HG03565 (cell line): ENCODE measurements around the gene SAV1.
"Not testable (repeated sequence)": the region's sequence is repeated elsewhere in the genome, so short reads cannot be mapped to it uniquely, and the experiment has no call there.

ENCODE experiments used
- ATAC-seq: cut with Tn5 transposase; IDR thresholded peaks from one replicate; pipeline ENCODE4 v1.9.1; 2021; ENCODE audit warnings: mild to moderate bottlenecking, moderate library complexity; ENCODE audit not compliant: unreplicated experiment

SAV1 gene

DNA sequence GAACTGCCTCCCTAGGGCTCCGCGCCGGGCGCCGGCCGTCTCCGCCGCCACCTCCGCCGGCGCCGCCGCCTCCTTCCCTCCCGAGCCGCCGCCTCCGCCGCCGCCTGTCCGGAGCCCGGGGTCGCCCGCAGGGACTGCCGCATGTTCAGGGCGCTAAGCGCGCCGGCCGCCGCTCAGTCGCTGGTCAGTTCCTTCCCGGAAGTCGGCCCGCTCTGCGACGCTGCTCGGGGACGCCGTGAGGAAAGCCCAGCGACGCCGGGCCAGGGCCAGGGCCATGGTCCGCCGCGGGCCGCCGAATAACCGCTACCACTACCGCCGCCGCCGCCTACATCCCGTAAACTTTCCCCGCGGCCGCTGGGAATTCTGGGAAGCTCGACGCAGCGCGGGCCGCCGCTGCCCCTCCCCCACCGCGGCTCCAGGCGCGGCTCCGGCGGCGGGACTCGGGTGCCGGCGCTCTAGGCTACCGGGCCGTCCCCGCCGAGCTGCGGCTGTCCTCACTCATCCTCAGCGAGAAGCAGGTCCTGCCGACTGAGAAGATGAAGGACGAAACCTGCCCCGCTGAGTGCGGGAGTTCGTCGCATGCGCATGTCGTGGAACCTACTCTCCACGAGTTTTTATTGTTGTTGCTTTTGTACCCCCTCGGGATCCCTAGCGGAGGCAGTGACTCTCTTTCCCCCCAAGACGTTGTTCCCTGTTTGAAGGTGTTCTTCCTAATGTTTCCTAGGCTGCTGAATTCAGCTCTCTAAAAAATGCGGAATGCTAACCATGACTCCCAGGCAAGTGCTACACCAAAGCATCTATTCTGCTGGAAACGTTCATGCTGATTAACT lies at the start of gene SAV1:
TSS of gene SAV1 (minus strand) at position 311 of the 830 bp plus-strand sequence. CDS start 339 bp downstream, outside the sequence.
- peak; percentile 30 for ATAC-seq

DNA sequence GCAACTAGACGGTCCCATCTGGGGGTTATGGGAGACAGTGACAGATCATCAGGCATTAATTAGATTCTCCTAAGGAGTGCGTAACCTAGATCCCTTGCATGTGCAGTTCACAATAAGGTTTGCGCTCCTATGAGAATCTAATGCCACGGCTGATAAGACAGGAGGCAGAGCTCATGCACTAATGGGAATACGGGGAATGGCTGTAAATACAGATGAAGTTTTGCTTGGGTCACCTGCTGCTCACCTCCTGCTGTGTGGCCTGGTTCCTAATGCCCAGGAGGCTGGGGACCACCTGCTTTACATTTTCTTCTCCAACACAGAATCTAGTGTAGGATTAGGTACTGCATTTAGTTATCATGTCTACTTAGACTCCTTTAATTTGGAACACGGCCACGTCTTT lies 49.7 kb upstream of the SAV1 start:
- no peak for ATAC-seq

DNA sequence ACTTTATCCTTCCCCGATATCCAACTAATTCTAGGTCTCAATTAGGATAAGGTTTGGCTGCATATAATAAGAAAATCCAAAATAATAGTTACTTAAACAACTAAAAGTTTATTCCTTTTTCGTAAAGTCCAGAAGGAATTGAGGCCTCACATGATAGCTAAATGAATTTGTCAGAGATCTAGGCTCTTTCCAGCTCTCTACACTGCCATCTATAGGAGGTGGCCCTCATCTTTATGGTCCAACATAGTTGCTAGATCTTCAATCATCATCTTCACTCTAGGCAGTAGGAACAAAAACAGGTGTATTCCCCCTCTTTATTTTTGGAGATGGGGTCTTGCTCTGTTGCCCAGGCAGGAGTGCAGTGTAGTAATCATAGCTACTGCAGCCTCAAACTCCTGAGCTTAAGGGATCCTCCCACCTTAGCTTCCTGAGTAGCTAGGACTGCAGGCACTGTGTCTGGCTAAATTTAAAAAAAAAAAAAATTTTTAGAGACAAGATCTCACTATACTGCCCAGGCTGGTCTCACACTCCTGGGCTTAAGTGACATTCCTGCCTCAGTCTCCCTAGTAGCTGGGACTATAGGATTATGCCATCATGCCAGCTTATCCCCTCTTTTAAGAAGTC lies 46.5 kb upstream of the SAV1 start:
- ATAC-seq, result no peak

DNA sequence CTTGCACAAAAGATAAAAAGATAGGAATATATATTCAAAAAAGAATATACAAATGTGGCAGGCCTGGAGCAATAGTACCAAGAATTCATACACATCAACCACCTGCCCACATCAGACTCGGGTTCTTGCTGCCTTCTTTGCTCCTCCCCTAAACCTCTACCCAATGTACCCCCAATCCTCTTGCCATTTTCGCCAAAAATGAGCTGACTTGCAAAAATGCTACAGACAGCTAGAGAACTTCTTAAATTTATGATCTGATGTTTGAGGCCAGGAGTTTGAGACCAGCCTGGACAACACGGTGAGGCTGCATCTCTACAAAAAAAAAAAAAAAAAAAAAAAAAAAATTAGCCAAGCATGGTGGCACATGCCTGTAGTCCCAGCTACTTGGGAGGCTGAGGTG lies 42.9 kb upstream of the SAV1 start:
- no peak for ATAC-seq

DNA sequence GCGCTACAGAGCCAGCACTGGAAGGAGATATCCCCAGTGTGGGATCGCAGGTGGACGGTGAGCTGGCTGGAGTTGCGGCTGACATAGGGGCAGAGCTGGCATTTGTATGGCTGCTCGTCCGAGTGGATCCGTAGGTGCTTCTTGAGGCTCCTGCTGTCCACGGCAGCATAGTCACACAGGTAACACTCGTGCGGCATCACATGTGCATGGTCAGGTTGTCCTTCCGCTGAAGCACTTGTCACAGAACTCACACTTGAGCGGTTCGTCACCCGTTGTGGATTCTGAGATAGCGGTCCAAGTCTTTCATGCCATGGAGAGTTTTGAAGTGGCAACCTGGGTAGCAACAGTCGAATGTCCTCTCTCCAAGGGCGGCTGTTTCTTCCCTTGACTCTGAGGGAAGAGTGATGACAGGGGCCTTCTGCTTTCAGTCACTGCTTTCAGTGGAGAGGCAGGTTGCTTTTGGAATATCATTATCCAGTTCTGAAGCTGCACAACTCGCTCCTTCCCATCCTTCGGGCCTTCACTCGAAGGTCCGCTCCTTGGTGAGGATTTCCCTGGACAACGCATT lies 37.0 kb upstream of the SAV1 start:
- ATAC-seq, result no peak

DNA sequence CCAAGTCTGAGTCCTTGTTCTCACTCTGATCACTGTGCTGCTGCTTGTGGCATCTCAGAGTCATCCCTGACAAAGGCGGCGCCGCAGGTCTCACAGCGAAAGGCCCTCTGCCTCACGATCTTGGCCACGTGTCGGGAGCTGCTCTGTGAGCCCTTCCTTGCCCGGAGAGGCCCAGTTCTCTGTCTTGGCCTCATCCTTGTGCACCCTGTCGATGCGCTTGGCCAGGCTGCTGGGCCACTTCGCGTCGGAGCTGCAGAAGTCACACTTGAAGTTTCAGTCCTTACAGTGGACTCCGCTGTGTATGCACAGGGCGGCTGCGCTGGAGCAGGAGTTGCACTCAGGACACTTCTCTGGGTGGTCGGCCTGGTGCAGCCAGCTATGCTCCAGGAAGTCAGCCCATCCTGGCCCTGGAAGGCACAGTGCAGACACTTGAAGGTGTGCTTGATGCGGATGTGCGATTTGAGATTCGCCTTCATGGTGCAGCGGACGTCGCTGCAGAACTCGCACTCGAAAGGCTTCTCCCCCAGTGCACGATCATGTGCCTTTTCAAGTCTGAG lies 36.4 kb upstream of the SAV1 start:
- ATAC-seq, result no peak

DNA sequence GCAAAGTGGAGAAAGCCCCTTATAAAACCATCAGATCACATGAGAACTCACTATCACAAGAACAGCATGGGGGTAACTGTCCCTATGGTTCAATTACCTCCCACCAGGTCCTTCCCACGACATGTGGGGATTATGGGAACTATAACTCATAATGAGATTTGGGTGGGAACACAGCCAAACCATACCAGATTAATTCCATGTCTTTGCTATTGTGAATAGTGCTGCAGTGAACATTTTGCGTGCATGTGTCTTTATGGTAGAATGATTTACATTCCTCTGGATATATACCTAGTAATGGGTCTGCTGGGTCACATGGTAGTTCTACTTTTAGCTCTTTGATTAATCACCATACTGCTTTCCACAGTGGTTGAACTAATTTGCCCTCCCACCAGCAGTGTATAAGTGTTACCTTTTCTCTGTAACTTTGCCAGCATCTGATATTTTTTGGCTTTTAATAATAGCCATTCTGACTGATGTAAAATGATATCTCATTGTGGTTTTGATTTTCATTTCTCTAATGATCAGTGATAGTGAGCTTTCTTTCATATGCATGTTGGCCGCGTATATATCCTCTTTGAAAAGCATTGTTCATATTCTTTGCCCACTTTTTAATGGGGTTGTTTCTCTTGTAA lies 29.7 kb upstream of the SAV1 start:
- ATAC-seq, result no peak

DNA sequence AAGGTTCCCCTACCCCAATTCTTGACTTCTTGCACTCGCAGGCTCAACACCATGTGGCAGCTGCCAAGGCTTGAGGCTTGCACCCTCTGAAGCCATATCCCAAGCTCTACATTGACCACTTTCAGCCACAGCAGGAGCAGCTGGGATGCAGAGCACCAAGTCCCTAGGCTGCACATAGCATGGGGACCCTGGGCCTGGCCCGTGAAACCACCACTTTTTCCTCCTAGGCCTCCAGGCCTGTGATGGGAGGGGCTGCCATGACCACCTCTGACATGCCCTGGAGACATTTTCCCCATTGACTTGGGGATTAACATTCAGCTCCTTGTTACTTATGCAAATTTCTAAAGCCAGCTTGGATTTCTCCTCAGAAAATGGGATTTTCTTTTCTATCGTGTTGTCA lies 26.2 kb upstream of the SAV1 start:
- not testable (repeated sequence) for ATAC-seq

DNA sequence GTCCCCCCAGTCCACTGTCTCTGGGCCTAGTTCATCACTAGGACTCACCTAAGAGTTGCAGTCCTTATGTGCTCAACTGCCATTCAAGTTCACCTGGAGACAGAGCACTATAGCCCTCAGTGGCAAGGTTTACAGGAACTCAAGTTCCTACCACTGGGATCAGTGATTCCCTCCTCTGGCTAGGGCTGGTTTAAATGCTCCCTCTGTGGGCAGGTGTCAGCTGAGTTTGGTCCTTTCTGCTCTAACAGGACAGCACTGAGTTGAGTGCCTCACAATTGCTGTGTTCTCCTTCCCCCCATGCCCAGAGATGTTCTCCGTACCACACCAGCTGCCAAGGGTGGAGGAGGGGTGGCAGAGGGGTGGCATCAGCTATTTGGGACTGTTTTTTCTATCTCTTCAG lies 20.8 kb upstream of the SAV1 start:
- ATAC-seq, result no peak

DNA sequence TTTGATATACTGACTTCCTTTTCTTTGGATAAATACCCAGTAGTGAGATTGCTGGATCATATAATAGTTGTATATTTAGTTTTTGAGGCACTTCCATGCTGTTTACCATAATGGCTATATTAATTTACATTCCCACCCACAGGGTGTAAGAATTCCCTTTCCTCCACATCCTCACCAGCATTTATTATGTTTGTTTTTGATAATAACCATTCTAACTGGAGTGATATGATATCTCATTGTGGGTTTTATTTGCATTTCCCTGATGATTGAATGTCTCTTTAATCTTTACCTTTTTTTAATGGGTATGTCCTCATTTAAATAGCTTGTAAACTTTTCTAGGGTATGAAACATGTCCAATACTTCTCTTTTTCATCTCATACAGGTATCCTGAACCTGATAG lies 11.6 kb upstream of the SAV1 start:
- ATAC-seq, result no peak

DNA sequence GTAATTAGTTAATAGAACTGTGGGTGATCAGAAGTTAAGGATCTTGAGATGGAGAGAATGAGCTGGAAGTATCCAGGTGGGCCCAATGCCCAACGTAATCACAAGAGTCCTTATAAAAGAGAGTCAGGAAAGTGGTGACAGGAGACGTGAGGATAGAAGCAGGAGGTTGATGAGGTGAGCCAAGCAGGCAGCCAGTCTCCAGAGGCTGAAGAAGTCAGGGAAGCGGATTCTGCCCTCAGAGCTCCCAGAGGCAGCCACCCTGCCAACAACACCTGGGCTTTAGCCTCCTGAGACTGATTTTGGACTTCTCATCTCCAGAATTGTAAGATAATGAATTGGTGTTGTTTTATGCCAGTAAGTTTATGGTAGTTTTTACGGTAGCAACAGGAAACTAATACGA lies 10.1 kb upstream of the SAV1 start:
- ATAC-seq, result no peak

DNA sequence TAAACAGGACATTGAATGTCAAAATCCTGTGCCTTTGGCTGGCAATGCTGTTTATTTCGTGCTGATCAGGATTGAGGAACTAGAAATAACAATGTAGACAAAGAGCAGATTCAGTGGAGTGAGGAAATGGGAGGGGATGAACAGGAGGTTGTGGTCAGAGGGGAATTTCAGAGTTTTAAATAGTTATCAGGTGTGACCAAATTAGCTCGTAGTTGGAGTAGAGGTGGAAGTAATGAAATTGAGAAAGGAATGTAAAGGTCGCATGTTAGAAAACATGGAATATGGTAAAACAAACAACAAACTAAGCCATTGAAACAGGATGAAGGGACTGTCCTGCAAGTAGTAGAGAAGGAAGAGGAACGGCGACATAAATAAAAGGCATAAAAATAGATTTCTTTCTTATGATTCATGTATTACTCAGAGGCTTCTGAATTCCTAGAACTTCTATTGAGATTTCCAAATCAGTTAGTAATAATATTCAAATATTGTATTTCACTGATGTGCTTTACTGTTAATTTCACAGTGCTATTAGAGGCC lies 9.5 kb upstream of the SAV1 start:
- ATAC-seq, result peak; percentile 47

DNA sequence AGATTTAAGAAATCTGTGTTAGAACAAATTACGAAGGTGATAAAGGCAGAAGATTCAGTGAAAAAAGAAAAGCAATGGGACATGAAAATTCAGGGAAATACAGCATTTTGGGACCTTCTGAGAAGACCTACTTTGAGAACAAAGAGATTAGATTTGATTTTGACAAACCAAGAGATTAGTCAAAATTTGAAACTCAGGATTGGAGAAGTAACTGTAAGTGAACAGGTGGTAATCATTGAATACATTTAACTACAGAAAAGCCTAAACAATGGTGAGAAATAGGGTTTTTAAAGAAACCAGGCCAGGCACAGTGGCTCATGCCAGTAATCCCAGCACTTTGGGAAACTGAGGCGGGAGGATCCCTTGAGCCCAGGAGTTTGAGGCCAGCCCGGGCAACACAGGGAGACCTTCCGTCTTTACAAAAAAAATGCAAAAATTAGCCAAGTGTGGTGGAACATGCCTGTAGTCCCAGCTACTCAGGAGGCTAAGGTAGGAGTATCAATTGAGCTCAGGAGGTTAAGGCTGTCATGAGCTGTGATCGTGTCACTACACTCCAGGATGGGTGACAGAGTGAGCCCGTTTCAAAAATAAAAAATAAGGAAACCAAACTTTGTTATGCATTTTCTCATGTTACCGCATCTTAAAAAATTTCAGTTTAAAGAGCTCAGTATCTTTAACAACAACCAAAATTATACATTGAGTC lies 8.9 kb upstream of the SAV1 start:
- ATAC-seq, result peak; percentile 25

DNA sequence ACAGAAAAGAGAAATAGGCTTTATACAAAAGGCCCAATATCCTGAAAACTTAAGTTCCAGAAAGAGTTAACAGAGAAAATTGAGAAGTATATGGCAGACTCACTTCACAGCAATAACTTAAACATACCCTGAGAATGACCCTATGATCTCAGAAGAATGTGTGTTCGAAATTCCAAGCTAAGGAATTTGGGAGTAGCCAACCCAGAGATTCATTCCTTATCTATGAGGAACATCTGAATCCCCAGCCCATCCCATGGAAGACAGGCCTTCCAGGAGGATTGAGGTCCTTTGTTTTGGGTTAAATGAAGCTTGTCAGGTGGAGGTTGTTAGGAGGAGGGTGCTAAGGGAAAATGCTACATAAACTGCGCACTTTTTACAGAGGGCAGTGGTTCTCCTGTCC lies 7.5 kb upstream of the SAV1 start:
- no peak for ATAC-seq

DNA sequence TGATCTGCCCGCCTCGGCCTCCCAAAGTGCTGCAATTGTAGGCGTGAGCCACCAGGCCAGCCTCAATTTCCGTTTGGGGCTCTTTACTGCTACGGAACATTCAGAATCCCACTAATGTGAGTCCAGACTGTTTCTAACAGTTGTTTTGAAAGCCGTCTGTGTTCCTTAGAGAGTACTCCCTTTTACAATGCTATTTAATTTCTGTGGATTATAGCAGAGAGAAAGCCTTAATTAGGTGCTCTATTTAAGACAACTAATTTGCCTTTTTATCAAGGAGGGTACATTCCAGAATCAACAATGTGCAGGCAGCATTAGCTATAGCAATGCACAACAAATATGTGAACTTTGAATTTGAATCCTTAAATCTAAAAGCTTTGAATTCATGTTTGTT lies 2.8 kb upstream of the SAV1 start:
- no peak for ATAC-seq

DNA sequence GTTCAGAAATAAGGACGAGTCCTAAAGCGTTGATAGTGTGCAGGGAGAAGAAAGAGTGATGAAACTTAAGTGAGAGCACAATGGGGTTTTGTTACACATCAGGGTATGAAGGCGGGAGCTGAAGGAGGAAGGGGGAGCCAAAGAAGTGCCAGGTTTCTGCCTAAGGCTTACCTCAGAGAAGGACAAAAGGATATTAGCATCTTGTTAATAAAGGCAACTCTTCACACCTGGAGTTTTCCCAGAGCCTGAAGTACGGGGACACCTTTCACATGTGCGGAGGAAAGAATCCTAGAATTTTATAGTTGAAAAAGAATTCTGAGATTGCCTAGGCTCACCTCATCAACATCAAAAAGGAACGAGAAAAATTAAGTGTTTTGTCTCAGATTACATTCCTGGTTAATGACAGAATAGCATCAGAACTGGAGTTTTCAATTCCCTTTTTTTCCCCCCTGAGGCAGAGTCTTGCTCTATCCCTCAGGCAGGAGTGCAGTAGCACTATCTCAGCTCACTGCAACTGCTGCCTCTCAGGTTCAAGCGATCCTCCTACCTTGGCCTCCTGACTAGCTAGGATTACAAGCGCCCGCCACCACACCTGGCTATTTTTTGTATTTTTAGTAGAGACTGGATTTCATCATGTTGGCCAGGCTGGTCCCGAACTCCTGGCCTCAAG lies 2.2 kb upstream of the SAV1 start:
- no peak for ATAC-seq

DNA sequence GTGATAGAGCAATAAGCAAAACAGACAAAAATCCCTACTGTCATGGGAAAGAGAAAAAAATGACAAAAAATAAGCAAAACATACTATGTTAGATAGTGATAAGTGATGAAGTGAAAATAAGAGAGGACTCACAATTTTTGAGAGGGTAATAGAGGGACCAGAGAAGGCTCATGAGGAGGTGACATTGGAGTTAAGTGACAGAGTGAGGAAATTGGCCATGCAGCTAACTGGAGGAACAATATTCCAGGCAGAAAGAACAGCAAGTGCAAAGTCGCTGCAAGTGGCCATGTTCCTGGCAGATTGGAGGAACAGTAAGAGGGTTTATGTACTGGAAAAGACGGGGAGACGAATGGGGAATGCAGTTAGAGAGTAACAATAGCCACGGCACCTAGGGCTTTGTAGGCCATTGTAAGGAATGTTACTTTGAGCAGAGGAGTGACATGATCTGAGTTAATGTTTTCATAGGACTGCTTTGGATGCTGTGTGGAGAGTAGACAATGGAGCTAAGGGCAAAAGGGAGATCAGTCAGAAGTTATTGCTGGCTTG lies 1.4 kb upstream of the SAV1 start:
- ATAC-seq, result no peak

DNA sequence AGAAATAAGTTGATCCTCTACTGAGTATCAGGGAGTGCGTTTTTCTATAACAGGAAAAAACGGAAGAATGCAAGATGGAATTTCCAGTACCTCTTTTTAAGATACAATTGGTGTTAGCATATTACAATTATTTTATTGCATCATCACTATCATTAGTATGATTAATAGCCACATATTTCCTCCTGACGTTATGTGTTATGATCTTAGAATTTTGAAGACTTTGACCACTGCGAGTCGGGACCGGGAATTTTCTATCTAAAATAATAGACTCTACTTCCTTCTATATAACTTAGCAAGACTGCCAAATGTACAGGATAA lies 679 bp upstream of the SAV1 start:
- no peak for ATAC-seq

DNA sequence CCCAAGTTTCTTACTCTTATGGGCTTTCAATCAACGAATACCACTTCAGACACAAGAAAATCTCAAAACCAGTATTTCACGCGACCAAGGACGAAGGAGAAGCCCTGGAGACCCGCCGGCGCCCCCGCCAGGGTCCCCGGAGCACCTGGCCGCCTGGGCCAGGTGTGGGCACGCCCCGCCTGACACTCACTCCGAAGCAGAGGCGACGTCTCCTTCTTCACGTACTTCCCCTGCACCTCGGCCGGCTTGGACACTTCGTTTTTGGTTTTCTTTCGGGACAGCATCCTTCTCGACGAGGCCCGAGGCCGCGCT lies 466 bp downstream of the SAV1 start:
- ATAC-seq, result no peak
